ENCODE results near the gene KRT6B.

Gene KRT6B

GRCh38 chr12:52446367-52447045 is 5.4 kb downstream of the KRT6B start:
- Histone ChIP-seq H3K4me2 (no peak overlapping the region), H3K4me3 (IDR thresholded peaks at IDR 0.05; ENCODE audit: insufficient read depth, low read depth, low read length) (no peak overlapping the region), H3K4me1 (ENCODE audit: low read depth, poor library complexity, severe bottlenecking) (no peaks in the 10 kb centered on the region), H3K36me3 (ENCODE audit: insufficient read depth) (no peaks in the 10 kb centered on the region), H2AFZ (ENCODE audit: low read depth) (no peak overlapping the region), H4K20me1 (ENCODE audit: insufficient read depth) (no peaks in the 10 kb centered on the region), H3K79me2 (ENCODE audit: insufficient read depth, low read depth) (no peaks in the 10 kb centered on the region), H3K9ac (no peak overlapping the region), H3K27me3 (ENCODE audit: insufficient read depth, low read depth) (peaks cover 21% of the 10 kb centered on the region; the same call in 1 of the 2 replicates), H3K27ac (no peak overlapping the region)
- TF ChIP-seq CTCF (conservative IDR thresholded peaks at IDR 0.05; ENCODE audit: low read depth, low read length), result no peak

- Histone ChIP-seq H3K79me2 (ENCODE audit: insufficient read depth, low read depth) (no peaks in the 10 kb centered on the region), H3K4me2 (no peak overlapping the region), H3K36me3 (ENCODE audit: insufficient read depth) (no peaks in the 10 kb centered on the region), H3K27me3 (ENCODE audit: insufficient read depth, low read depth) (peaks cover 23% of the 10 kb centered on the region; the same call in 1 of the 2 replicates), H3K4me3 (IDR thresholded peaks at IDR 0.05; ENCODE audit: insufficient read depth, low read depth, low read length) (no peak overlapping the region), H2AFZ (ENCODE audit: low read depth) (no peak overlapping the region), H3K9ac (no peak overlapping the region), H3K27ac (no peak overlapping the region), H4K20me1 (ENCODE audit: insufficient read depth) (no peaks in the 10 kb centered on the region), H3K4me1 (ENCODE audit: low read depth, poor library complexity, severe bottlenecking) (no peaks in the 10 kb centered on the region)
- no peak for TF ChIP-seq CTCF (conservative IDR thresholded peaks at IDR 0.05; ENCODE audit: low read depth, low read length)
Measured at GRCh38 chr12:52445876-52446275, 6.1 kb downstream of the KRT6B start.

GRCh38 chr12:52444647-52445595 is 7.0 kb downstream of the KRT6B start:
- Histone ChIP-seq H3K4me1 (ENCODE audit: low read depth, poor library complexity, severe bottlenecking) (no peaks in the 10 kb centered on the region), H3K36me3 (ENCODE audit: insufficient read depth) (no peaks in the 10 kb centered on the region), H4K20me1 (ENCODE audit: insufficient read depth) (no peaks in the 10 kb centered on the region), H3K9ac (no peak overlapping the region), H3K79me2 (ENCODE audit: insufficient read depth, low read depth) (no peaks in the 10 kb centered on the region), H3K27ac (no peak overlapping the region), H3K4me2 (no peak overlapping the region), H3K4me3 (IDR thresholded peaks at IDR 0.05; ENCODE audit: insufficient read depth, low read depth, low read length) (no peak overlapping the region), H2AFZ (ENCODE audit: low read depth) (no peak overlapping the region), H3K27me3 (ENCODE audit: insufficient read depth, low read depth) (peaks cover 23% of the 10 kb centered on the region; the same call in 1 of the 2 replicates)
- no peak for TF ChIP-seq CTCF (conservative IDR thresholded peaks at IDR 0.05; ENCODE audit: low read depth, low read length)

GRCh38 chr12:52443966-52444365 is 8.0 kb downstream of the KRT6B start:
- TF ChIP-seq CTCF (conservative IDR thresholded peaks at IDR 0.05; ENCODE audit: low read depth, low read length), result no peak
- no peaks in the 10 kb centered on the region for H3K79me2 ChIP-seq (ENCODE audit: insufficient read depth, low read depth)
- no peaks in the 10 kb centered on the region for H4K20me1 ChIP-seq (ENCODE audit: insufficient read depth)
- H3K36me3 ChIP-seq (ENCODE audit: insufficient read depth), result no peaks in the 10 kb centered on the region
- no peak overlapping the region for H3K27ac ChIP-seq
- H3K4me3 ChIP-seq (IDR thresholded peaks at IDR 0.05; ENCODE audit: insufficient read depth, low read depth, low read length), result no peak overlapping the region
- H3K27me3 ChIP-seq (ENCODE audit: insufficient read depth, low read depth), result peaks cover 21% of the 10 kb centered on the region; the same call in 1 of the 2 replicates
- H3K4me2 ChIP-seq, result no peak overlapping the region
- H2AFZ ChIP-seq (ENCODE audit: low read depth), result no peak overlapping the region
- H3K9ac ChIP-seq, result no peak overlapping the region
- H3K4me1 ChIP-seq (ENCODE audit: low read depth, poor library complexity, severe bottlenecking), result no peaks in the 10 kb centered on the region
